GM21737 (cell line): ENCODE measurements around the gene RNASEL.
"Not testable (repeated sequence)": the region's sequence is repeated elsewhere in the genome, so short reads cannot be mapped to it uniquely, and the experiment has no call there.

Experiments
- ATAC-seq: cut with Tn5 transposase; IDR thresholded peaks from one replicate; pipeline ENCODE4 v1.9.1; 2021; ENCODE audit warnings: mild to moderate bottlenecking, moderate library complexity; ENCODE audit not compliant: unreplicated experiment

Gene RNASEL

DNA sequence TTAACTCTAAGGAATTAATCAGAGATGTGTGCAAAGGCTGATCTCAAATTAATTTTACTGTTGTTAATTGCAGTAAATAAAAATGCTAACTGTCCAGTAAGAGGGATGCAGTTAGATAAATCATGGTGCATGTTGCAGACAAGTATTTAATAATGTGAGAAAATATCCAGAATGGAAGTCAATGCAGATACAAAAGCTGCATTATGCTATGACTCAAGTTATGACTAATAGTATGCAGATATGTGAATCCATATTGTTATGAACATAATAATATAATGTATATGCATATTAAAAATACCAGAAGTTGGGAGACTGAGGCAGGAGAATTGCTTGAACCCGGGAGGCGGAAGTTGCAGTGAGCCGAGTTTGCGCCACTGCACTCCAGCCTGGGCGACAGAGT lies 21.4 kb downstream of the RNASEL start:
- ATAC-seq, result no peak

DNA sequence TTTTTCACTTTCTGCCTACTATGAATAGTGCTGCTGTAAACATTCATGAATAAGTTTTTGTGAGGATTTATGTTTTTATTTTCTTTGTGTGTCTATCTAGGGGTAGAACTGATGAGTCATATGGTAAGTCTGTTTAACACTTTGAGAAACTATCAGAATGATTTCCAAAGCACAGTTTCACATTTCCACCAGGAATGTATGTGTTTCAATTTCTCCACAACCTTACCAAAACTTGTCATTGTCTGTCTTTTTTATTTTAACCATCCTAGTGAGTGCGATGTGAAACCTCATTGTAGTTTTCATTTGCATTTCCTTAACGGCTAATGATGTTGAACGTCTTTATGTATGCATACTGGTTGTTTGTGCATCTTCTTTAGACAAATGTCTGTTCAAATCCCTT lies 23.5 kb downstream of the RNASEL start:
- no peak for ATAC-seq

DNA sequence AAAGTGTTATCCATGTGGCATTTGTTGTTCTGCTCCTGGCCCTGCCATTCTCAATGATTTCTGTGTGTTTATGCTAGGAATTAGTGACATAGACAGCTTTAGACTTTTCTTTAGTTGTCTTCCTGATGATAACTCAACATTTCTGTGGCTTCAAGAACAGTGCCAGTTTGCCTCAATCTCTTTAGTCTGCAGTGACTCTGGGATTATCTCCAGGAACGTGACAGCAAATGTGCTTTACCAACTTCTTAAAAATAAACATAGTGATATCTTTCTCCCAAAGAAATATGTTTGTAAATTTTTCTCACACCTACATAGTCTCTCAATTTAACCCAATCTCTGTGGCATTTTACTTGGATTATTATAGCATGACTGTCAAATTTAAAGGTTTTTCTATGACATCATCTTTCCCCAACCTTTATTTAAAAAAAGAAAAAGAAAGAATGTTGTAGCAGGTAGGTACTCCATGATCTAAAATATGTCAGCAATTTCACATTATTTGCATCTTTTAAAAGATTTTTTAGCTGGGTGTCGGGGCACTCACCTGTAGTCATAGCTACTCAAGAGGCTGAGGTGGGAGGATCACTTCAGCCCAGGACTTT lies 24.6 kb downstream of the RNASEL start:
- ATAC-seq, result no peak

DNA sequence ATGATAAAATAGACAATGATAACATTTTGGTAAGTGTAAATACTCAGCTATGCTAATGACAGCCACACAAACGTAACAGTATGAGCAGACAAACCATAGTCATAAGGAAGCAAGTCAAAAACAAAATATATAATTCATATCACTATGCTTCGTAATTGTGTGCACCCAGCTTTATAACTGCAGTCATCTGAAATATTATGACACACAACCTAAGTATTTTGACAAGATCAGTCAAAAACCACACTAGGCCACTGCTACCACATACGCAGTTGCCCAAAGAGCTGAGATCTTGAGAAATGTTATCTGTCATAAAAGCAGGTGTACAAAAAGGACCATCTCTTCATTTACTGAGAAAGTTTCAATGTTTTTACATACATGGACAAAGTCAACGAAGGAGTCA lies 26.0 kb downstream of the RNASEL start:
- ATAC-seq, result no peak

DNA sequence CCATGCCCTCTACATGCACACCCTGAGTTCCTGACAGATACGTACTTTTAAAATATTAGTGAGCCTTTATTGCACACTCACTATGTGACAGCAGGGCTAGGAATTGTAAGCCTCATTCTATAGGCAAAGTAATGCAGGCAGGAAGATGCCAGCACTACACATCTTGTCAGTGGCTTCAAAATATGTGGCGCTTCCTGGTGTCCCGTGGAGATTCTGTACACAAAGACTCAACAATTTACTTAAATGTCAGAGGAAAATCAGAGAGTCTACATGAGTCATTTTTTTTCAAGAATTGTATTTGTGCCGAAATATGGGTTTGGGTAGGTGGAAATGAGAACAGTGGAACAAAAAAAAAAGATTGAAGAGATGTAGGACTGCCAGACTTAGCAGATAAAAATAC lies 27.6 kb downstream of the RNASEL start:
- no peak for ATAC-seq

DNA sequence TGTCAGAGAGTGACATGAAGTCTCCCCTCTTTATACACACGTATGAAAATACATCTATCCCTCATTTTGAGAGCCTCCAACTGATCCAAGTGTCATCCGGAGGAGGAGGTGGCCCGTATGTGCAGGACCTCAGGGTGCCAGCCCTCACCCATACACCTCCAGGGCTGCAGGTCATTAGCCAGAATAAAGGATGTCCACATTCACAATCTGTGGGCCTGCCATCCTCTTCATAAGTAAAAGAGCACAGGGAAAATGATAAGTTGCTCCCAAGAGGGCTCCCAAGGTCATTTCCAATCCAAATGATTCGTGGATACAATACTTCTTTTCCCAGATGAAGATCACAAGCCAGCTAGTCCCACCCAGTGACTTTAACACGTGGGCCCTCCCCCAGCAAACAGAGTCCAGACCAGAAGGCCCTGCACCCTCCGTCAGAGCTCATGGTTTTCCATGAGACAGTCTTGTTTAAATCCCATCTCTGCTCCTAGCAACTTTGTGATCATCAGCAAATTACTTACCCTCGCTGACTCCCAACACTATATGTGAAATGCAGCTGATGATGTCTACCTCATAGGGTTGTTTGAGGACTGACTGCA lies 28.6 kb downstream of the RNASEL start:
- ATAC-seq, result no peak

DNA sequence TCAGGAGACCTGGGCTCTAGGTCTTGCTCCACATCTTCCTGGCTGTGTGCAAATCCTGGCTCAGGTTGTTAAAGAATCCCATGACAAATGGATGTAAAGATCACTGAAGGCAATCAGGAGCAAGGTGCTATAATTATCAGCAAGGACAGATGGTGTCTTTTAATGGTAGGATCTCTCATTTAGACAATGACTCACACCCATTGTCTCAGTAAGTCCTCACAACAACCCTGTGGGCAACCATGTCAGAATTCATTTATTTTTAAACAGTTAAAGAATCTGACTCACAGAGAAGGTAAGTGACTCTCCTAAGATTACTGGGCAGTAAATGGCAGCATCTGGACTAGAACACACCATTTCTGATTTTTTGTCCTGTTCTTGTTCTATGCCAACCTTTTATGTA lies 32.8 kb downstream of the RNASEL start:
- no peak for ATAC-seq

DNA sequence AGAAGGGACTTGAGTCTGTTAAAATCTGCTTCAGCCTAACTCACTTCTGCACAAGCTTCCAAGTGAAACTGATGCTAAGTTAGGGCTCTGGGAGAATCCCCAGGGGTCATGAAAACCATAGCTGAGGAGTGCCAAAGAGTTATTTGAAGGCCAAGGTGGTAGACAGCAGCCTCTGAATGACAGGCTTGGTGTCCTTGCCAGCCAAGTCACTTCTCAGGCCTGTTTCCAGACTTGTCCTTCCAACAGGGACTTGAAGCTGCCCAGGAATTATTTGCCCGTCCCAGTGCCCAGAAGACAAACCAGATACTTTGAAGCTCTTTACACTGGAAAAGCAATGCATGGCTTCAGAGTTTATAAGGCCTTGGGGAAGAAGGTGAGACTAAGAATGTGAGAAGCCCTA lies 33.6 kb downstream of the RNASEL start:
- ATAC-seq, result no peak

DNA sequence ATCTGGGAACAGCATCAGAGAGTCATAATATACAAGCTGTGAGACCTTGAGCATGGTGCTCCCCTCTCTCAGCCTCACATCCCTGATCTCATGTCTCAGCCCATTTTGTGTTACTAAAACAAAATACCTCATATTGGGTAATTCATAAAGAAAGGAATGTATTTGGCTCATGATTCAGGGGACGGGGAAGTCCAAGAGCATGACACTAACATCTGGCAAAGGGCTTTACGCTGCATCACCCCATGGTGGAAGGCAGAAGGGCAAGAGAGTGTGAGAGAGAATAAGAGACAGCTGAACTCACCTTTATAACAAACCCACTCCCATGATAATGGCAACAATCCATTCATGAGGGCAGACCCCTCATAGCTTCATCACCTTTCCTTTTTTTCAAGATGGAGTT lies 36.5 kb downstream of the RNASEL start:
- no peak for ATAC-seq

DNA sequence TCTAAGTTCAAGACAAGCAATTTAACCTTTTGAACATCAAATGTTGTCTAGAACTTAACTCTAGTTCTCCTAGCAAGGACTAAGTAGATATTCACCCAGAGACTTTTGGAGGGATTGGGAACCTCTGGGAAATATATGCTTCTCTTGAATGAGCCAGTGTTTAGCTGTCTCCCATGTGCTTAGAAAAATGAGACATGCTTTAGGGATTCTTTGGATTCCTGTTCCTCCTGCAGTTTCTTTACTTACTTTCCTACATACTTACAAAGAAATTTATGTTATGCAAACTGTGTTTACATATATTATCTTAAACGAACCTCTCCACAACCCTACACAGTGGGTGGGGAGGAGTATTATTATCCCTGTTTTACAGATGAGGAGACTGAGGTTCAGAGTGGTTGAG lies 39.2 kb downstream of the RNASEL start:
- ATAC-seq, result no peak

DNA sequence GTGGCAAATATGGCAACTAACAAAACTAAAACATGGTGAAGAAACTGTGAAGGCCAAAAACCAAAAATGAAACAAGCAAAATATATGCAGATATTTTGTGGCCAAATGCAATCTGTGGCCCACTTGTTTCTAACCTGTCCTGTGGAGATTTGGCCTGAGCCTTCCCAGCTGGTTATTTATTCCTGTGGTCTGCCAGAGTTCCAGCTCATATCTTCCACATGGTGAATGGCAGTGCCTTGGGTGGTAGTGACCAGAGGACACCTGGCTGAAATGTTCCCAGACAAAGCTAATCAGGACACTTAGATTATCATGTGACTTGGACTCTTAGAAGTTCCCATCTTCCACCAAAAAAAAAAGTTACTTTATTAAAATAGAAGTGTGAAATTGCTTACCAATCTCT lies 39.7 kb downstream of the RNASEL start:
- no peak for ATAC-seq

DNA sequence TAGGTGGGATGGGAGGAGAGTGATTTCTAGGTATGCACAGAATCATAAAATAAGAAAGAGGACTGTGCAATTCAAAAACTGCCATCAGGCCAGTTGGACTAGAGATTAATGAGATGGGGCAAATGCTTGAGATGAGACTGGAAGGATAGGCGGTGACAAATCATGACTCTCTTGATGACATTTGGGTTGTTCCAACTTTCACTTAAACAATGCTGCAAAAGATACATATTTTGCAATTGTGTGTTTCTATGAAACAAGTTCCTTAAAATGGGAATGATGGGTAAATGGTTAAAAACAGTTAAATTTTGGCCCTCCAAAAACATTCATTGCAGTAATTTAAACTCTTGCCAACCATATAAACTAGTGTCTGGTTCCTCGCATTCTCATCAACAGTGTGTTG lies 55.2 kb downstream of the RNASEL start:
- ATAC-seq, result no peak

DNA sequence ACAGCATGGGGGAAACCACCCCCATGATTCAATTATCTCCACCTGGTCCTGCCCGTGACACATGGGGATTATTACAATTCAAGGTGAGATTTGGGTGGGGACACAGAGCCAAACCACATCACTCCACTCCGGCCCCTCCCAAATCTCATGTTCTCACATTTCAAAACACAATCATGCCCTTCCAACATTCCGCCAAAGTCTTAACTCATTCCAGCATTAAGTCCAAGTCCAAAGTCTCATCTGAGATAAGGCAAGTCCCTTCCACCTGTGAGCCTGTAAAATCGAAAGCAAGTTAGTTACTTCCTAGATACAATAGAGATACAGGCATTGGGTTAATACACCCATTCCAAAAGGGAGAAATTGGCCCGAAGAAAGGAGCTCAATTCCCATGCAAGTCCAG lies 60.9 kb downstream of the RNASEL start:
- ATAC-seq, result not testable (repeated sequence)

DNA sequence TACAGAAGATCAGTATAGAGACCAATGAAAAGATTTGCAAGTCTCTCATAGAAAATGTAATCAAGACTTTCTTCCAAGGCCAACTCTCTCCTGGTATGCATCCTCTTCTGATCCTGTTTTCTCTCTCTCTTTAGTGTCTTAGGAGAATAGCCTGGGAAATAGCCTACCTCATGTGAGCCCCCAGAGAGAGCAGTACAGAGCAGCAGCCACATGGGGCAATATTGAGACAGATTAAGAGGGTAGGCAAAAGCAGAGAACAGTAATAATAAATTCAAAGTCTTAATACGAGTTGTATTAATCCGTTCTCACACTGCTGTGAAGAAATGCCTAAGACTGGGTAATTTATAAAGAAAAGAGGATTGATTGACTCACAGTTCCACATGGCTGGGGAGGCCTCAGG lies 61.4 kb downstream of the RNASEL start:
- ATAC-seq, result no peak

DNA sequence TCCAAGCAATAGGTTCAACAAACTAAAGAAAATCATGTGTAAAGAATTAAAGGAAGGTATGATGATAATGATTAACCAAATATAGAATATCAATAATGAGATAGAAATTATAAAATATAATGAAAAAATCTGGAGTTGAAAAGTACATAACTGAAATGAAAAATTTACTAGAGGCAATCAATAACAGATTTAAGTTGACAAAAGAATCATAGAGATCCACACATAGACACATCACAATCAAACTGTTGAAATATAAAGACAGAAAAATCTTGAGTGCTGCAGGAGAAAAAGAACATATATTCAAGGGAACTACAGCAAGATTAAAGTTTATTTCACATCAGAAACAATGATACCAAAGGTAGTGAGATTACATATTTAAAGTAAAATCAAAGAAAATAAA lies 63.7 kb downstream of the RNASEL start:
- no peak for ATAC-seq
